NK-92 treated with Interleukin-12 subunit alpha and Interleukin-12 subunit beta, amount 100 ng/mL, for 24 hours (cell line): Measurements from ENCODE around the gene TBC1D28.
"Not testable (repeated sequence)": the region's sequence is repeated elsewhere in the genome, so short reads cannot be mapped to it uniquely, and the experiment has no call there.

Experiments used
- DNase-seq: peaks from one replicate; lab custom pipeline; 2025; lab: John Stamatoyannopoulos, UW

The TBC1D28 gene

DNA sequence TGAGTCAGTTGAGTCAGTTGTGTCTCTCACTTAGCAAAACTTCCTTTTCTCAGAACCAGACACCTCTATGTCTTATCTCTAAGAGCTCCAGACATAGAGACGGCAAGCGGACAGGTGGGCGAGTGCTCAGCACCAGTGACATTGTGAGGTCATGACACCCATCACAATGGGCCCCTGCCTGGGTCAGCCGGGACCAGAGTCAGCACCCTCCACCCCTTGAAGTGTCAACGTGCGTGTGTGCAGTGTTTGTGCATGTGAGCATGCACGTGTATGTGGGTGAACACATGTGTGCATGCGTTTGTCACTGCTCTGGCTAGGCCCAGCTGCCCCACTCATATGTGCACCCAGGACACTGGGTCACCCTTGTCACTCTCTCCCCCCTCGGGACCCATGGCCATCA, at the start of gene TBC1D28:
TBC1D28 (minus strand) TSS at position 101 of the 400 bp plus-strand sequence. CDS start 3,039 bp downstream, outside the sequence.
- DNase-seq, result not testable (repeated sequence)

DNA sequence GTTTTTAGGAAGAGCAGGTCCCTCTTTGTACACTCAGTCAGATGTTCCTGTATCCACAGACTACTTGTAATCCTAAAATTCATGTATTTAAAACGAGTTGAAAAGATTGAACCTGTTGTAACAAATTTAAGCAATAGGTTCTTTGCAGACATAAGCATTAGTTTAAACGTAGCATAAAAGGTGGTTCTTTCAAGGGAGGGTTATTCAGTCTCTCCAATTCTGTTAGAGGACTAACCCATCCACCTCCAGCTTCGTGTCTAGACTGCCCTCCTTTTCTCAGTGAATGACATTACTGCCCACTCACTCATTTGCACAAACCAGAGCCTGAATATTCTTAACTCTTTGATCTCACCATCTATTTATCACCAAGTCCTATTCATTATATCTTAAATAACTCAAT, 38.5 kb upstream of the TBC1D28 start:
- DNase-seq, result not testable (repeated sequence)

DNA sequence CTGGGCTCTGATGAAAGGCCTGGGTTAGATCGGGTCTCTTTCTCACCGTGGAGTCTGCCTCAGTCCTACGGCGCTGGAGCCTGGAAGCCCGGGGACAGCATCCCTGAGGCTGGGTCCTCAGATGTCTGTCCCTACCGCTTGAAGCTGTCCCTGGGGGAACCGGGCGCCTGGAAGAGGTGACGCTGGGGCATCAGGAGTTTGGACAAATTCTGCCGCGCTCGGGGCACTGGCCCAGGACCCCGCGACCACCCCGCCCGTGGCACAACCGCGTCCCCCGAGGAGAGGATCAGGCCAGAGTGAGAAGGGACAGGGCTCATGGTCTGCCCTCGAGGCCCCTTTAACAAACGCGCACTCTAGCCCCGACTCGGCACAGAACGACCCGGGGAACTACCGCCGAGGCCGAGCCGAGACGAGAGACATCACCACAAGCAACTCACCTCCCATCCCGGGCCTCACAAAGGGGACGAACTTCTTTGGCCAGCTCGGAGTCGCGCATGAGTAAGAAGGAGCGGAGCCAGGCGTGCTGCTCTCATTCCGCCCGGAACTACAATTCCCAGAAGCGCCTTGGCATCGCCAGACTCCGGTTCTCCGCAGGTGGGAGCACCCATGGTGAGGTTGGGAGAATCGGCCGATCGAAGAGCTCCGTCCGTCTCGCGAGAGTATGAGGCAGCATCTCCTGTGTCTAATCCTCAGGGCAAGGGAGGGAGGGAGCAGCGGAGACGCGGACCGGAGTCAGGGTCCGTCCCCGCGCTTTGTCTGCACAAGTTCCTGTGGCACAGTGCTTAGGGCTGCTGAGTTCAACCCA, 37.8 kb upstream of the TBC1D28 start, which contains the start of gene FOXO3B:
FOXO3B (minus strand) TSS at position 548 of the 805 bp plus-strand sequence. CDS start 663 bp downstream, outside the sequence.
- DNase-seq, result peak; percentile 5

DNA sequence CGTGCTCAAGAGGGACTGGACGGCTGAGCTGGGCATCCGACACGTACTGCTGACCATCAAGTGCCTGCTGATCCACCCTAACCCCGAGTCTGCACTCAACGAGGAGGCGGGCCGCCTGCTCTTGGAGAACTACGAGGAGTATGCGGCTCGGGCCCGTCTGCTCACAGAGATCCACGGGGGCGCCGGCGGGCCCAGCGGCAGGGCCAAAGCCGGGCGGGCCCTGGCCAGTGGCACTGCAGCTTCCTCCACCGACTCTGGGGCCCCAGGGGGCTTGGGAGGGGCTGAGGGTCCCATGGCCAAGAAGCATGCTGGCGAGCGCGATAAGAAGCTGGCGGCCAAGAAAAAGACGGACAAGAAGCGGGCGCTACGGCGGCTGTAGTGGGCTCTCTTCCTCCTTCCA, 33.2 kb upstream of the TBC1D28 start:
- DNase-seq, result not testable (repeated sequence)

DNA sequence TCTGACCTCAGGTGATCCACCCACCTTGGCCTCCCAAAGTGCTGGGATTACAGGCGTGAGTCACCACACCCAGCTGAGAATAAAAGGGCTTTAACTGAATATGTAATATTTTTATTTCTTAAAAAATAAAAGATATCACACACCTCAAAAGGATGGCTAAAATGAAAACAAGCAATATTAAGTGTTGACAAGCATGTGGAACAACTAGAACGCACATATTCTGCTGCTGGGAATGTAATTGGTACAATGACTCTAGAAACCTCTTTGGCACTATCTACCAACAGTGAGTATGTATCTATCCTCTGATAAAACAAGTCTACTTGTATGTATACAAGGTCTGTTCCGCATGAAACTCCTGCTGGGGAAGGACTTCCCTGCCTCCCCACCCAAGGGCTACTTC, 32.7 kb upstream of the TBC1D28 start:
- not testable (repeated sequence) for DNase-seq

DNA sequence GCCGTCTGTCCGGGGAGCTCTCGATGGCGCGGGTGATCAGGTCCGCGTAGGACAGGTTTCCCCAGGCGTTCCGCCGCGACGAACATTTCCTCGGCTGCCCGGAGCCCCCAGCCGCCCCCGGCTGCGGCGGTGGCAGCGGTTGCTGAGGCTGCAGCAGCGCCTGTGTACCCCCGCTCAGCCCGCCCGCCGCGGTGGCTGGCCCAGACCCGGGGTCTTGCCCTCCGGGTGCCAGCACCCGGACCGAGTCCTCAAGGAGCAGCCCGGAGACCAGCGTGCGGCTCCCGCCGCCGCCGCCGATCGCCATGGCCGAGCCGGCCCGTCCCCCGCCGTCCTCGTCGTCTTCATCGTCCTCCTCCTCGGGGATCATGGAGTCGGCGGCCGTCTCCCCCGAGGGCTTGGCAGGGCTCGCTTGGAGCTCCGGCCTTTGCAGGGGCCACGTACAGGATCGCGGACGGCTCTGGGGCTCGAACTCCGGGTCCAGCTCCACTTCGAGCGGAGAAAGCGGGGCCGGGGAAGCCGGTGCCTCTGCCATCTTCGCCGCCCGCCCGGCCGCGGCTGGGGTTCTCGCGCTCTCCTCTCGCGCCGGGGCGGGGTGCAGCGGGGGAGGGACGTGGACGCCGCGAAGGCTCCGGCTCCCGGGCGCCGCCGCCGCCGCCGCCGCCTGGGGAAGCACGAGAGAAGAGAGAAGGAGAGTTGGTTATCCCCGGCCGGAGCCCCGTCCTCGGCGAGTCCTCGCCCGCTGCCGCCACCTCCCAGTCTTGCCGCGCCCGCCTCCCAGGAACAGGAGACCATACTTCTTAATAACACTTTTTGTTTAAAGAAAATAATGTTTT, 28.4 kb upstream of the TBC1D28 start:
- not testable (repeated sequence) for DNase-seq

DNA sequence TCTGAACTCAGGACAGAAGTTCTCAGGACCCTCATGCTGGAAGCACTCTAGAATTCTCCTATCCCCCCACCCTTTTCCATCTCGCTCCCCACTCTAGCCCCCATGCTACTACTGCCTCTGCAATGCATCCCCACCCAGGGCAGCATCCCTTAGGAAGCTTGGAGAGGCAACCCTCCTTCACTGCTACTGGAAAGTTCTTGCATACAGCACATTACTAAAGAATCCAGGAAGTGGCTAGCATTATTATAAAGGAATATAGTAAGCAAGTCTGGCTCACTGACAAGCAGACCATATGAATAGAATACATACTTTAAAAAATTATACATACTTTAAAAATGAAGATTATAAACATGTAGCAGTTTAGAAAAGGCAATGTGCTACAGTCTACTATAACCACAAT, 24.4 kb upstream of the TBC1D28 start:
- not testable (repeated sequence) for DNase-seq

DNA sequence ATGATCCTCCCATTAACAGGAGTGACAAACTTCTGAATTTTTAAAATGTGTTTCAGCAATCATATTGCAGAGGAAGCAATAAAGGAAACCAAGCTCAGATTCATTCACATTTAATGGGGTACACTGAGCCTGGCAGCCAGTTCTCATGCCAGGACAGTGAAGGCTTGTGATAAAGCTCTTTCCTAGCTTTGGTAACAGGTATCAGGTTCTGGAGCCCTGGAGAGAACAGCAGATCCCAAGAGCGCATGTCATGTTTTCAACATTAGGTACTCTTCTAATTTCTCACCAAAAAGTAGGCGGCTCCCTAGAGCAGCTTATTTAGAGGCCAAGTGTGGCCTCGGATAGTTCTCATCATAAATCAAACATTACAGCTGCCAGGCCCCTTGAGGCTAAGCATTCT, 23.3 kb upstream of the TBC1D28 start:
- not testable (repeated sequence) for DNase-seq

DNA sequence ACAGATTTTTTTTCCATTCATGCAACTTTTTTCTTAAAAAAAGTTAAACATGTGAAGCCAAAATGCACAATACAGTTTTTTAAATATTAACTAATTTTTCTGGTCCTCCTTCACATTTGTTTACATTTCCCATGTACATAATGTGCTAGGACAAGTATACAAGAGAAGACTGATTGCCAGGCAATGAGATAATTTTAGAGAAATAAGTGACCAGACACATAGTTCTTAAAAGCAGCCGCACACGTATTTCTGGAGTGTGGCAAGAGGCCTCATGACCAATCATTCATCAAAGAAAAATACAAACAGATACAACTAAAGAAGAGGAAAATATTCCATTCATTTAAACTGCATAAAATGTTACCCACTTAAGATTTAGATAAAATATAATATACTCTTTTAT, 22.1 kb upstream of the TBC1D28 start:
- not testable (repeated sequence) for DNase-seq

DNA sequence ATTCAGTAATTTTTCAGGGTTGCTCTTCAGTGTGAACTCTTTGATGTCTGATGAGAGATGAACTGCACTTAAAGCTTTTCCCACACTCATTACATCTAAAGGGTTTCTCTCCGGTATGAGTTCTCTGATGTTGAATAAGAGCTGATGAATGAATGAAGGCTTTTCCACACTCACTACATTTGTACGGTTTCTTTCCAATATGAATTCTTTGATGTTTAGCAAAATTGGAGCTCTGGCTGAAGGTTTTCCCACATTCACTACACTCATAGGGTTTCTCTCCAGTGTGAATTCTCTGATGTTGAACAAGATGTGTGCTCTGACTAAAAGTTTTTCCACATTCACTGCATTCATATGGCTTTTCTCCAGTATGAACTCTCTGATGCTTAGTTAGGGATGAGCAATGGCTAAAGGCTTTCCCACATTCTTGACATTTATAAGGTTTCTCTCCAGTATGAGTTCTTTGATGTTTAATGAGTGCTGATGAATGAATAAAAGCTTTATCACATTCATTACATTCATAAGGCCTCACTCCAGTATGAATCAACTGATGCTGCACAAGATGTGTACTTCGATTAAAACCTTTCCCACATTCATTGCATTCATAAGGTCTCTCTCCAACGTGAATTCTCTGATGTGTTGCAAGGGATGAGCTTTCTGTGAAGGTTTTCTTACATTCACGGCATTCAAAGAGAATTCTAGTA, 17.9 kb upstream of the TBC1D28 start:
- DNase-seq, result not testable (repeated sequence)

DNA sequence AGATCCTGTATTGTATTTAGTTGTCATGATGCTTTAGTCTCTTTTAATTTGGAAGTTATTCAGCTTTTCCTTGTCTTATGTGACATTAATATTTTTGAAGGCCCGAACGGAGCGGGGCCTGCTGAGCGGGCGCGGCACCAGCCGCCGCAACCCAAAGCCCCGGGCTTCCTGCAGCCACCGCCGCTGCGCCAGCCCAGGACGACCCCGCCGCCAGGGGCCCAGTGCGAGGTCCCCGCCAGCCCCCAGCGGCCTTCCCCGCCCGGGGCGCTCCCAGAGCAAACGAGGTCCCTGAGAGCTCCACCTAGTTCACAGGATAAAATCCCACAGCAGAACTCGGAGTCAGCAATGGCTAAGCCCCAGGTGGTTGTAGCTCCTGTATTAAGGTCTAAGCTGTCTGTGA, 5.9 kb upstream of the TBC1D28 start:
- DNase-seq, result not testable (repeated sequence)

DNA sequence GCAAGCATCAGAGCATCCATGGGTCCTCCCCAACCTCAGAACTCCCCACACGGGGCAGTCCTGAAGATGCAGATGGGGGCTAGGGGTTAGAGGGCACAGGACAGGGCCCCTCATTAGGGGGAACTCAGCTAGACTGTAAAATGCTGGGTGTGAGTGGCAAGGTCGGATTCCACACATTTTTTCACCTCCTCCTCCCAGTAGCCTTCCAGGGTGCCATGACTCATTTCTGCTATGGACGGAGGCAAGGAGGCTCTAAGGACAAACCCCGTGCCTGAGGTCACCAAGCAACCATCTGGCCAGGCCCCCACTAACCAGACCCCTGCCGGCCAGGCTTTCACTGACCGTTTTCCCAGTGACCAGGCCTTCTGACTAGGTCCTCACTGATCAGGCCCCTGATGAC, 1.1 kb downstream of the TBC1D28 start:
- DNase-seq, result not testable (repeated sequence)

DNA sequence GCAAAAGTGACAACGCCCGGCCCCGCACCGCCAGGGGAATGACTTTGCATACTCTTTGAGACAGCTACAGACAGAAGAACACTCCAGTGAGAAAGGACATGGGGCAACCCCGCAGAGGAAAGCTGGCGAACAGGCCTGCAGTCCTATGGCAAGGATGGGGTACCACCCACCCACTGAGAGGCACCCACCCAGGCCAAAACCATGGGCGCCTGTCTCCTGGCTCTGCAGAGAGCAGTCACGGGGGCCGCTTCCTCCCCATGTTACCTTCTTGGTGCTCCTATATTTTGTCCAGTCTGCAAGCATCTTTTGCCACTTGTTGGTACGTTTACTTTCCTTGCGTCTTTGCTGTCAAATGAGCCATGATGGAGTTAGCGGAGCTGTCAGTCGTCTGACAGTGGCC, 5.8 kb downstream of the TBC1D28 start:
- not testable (repeated sequence) for DNase-seq

DNA sequence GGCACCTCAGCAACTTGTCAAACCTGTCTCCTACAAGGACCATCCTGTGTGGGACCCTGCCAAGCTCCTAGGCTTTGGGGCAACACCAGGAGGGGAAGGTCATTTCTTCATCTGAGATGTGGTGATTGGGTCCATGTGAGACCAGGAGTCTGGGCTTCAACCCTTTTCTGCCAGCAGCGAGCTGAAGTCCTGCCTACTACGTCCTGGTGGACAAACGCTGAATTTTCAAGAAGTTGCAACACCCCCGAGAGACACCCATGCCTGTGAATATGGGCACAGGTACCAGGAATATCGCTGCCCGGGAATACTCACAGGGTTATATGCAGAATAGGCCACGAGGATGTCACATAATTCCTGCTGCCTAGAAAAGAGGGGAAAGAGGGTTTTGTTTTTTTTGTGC, 8.0 kb downstream of the TBC1D28 start:
- not testable (repeated sequence) for DNase-seq

DNA sequence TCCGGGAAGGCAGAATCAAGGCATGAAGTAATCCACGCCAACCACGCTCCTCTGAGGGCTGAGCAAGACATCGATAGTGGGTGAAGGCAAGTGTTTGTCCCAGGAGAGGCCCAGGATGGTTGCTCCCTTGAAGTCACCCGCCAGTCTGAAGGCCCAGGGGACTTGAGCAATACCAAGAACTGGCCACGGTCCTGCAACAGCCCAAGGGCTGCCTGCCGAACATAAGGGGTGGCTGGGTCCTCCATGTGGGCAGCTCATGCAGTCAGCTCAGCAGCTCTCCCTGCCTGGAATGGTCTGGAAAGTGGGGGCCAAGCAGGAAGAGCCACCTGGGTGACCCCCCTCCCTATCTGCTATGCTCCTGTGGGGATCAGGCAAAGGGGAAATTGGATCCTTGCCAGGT, 8.4 kb downstream of the TBC1D28 start:
- DNase-seq, result not testable (repeated sequence)

DNA sequence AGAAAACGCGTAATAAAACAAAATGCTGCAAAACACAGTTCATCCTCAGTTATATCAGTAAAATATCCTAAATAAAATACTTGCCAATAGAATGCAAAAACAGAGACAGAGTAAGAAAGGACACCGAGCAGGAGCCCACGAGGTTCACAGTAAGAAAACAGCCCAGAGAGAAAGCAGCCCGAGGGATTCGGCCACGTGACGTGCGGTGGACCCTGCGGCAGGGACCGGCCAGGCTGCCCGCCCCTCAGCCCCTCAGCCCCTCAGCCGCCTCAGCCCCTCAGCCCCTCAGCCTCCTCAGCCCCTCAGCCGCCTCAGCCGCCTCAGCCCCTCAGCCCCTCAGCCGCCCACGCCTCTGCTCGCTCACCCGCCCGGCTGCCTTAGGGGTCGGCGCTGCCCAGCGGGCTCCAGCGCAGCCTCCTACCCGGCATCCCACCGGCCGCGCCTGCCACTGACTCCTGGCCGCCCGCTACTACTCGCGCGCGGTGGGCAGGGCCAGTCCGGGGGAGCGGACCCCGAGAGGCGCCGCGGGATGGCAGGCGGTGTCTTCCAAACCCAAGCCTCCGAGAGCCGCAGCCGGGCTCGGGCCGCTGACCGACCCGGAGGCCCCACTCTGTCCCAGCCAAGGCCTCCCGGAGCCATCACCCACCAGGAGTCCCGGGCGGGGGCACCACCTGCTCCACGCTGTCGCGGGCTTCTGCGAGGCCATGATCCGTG, 9.5 kb downstream of the TBC1D28 start:
- DNase-seq, result not testable (repeated sequence)

DNA sequence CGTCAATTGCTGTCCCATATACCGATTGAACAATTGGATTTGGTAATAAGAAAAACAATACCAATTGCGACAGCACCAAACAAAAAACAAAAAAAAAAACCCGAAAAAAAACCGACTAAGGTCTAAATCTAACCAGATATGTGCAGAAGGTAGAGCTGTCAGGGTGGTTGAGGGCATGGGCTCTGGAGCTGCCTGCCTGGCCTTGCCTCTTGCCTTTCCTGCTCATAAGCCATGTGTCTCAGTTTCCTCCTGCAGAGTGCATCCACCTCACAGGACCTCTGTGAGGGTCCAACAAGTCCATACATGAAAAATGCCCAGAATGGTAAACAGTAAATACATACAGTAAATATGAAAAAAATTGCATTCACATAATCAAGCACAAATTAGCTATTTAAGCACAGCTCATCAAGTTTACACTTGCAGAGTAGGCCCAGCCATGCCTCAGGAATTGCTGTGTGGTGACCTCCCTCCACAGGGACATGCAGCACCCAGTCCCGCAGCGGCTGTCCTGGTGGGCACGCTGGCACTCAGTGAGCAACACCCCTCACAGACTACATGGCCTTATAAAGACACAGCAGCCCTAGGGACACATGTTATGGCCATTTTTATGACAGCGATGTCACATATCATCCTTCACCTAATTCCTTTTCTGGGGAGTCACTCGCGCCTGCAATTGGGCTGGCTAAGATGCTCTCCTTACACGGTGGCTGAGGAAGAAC, 17.9 kb downstream of the TBC1D28 start:
- no peak for DNase-seq

DNA sequence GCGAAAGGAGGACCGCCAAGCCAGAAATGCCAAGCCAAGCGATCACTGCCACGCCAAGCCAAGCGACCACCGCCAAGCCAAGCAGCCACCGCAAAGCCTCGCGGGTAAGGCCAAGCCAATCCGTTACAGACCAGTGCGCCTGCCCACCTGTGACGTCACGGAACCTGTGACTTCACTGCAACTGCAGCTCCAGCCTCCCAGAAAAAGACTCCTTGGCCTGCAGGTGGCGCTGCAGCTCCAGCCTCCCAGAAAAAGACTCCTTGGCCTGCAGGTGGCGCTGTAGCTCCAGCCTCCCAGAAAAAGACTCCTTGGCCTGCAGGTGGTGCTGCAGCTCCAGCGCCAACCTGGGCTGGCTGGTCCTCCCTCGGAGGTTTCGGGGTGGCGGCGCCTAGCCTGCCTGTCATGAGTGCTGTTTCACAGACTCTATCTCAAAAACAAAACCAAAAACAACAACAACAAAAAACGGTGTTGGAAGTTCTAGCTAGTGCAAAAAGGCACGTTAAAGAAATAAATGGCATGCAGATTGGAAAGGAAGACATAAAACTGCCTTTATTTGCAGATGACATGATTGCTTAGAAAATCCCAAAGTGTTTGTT, 18.6 kb downstream of the TBC1D28 start:
- DNase-seq, result peak; percentile 79

DNA sequence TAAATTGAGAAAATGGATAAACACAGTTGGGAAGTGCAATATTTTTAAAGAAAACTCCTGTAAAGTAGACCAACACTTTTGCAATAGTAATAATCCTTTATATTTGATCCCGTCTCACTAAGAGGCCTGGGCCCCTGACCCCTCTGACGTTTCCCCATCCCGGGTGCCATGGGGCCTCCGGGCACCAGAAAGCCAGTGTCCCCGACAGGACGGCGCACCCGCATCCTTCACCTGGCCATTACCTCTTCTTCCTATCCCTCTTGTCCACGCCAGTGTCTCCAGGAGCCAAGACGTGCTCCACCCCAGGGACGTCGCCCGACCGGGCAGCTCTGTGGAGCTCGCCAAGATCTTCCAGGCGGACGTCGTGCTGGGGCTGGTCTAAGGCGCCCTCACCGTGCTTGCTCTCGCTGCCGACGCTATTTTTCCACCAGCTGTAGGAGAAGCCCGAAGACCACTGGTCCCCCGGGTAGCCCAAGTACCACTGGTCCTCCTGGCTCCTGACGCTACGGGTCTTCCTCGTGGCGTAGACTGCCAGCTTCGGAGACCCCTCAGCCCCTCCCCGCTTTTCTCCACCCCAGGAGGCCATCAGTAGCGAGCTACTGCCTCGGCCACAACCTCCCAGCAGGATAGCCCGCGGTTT, 19.2 kb downstream of the TBC1D28 start:
- not testable (repeated sequence) for DNase-seq

DNA sequence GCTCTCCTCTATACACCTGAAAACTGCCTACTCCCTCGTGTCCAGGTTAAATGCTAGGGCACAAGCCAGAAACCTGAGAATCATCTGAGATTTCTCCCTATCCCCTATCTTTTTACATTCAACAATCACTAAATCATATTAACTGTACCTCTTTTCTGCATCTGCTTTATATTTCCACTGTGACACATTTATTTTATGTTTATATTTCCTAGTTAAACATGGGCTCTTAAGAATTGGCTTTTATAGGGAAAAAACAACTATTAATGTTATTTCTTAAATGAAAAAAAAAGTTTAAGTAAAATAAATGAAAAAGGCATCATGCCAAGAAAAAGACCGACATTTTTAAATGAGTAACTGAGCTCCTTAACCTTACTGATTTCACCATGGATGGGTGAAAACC, 26.6 kb downstream of the TBC1D28 start:
- DNase-seq, result not testable (repeated sequence)
